ENCODE results near the gene TMEM203. TPM values are rescaled to one million over a fixed set of nuclear protein-coding genes. Genes with fewer than 3 reads are reported as not detected.

The TMEM203 gene
- total RNA-seq, 4 donors from 2014 or later = 29.7 to 47.3 (median 38.4) TPM

DNA sequence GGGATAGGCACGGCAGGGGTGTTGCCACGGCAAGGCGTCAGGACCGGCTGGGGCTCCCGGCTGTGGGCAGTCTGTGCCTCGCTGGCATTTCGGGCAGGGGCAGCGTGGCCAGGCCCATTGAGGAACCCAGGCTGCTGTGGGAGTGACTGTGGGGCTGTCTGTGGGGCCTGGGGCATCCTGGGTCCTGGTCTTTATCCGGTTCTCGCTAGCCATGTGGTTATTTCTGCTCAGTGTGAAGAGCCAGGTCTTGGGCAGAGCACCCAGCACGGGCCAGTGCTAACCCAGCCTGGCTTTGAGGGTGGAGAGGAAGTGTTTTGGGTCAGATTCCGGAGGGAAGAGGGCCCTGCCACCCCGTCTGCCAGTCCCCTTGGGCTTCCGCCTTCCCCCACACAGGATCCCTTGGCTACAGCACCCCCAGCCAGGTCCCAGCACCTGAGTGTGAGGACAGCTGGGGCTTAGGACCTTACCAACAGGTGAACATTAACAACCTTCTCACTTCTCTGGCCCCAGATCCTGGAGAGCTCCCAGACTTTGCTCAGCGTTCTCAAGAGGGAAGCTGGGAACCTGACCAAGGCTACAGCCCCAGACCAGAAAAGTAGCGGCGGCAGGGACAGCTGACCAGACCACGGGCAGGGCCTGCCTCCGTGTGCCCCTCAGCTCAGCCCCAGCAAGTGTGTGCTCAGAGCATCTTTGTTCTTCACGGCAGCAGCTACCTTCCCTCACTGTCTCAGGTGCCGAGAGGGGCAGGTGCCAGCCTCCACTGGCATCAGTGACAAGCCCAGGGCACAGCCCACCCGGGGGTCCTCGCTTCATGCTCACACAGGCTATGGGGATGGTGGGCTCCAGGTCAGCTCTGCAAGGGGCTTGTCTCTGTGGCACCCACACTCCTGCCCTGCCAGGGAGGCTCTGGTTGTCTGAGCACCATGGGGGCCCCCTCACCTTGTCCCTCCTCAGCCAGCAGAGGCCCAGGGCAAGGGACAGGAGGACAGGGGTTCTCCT is 15.9 kb downstream of the TMEM203 start:
- intact Hi-C loops (cut with DNase I) = loop anchor here (5.0 kb wide), 1 partner anchor 38 kb away; the partner anchor contains the start of genes CYSRT1 and RNF224
- Histone ChIP-seq H3K4me3 (replicated peaks in 1 of 3) (peak overlapping the region; percentile 29 to 90 (median 86)), H3K27me3 (no peaks in the 10 kb centered on the region), H3K9me3 (no peaks in the 10 kb centered on the region), H3K36me3 (peaks cover 10 to 17% of the 10 kb centered on the region in 2 donors), H3K4me1 (peaks cover 29 to 33% of the 10 kb centered on the region in 2 donors), H3K27ac (peak overlapping the region; percentile 70 to 88 (median 86))
- no peak for TF ChIP-seq POLR2A (IDR thresholded peaks at IDR 0.05)
- TF ChIP-seq, protein P1, sequence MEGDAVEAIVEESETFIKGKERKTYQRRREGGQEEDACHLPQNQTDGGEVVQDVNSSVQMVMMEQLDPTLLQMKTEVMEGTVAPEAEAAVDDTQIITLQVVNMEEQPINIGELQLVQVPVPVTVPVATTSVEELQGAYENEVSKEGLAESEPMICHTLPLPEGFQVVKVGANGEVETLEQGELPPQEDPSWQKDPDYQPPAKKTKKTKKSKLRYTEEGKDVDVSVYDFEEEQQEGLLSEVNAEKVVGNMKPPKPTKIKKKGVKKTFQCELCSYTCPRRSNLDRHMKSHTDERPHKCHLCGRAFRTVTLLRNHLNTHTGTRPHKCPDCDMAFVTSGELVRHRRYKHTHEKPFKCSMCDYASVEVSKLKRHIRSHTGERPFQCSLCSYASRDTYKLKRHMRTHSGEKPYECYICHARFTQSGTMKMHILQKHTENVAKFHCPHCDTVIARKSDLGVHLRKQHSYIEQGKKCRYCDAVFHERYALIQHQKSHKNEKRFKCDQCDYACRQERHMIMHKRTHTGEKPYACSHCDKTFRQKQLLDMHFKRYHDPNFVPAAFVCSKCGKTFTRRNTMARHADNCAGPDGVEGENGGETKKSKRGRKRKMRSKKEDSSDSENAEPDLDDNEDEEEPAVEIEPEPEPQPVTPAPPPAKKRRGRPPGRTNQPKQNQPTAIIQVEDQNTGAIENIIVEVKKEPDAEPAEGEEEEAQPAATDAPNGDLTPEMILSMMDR (IDR thresholded peaks at IDR 0.05) = no peak
- DNase-seq = no peak
- 37 to 52% methylated on average over 13 to 15 of the region's 23 CpGs for WGBS, 2 donors

DNA sequence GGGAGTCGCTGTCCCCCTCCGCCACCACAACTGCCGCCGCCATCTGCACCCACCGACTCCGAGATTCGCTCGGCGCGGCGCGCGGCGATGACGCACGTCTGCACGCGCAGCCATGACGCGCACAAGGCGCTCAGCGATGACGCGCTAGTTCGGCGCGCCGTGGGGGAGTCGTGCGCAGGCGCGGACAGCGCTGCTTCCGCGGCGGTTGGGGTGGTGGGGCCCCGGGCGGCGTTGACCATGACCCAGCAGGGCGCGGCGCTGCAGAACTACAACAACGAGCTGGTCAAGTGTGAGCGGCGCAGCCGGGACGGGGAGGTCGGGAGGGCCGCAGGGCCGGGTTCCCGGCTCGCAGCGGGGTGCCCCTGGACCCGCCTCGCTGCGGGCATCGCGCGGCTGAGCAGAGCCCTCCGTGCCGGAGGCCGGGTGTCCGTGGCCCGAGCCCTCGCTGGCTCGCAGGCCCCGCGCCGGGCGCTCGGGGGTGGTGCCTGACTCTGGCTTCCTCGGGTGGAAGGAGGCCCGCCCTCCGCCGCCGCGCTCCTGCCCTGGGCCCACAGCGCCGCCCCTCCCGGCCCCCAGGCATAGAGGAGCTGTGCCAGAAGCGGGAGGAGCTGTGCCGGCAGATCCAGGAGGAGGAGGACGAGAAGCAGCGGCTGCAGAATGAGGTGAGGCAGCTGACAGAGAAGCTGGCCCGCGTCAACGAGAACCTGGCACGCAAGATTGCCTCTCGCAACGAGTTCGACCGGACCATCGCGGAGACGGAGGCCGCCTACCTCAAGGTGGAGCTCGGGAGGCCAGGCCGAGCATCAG is 16.8 kb downstream of the TMEM203 start, which contains the start of the genes ANAPC2 and SSNA1:
Gene ANAPC2, minus strand, starts transcription at position 71 of the 807 bp plus-strand sequence. Its CDS starts 28 bp downstream, at position 43.
Gene SSNA1, plus strand, starts transcription at position 187 of the 807 bp plus-strand sequence. Its CDS starts 51 bp downstream, at position 238.
- TF ChIP-seq, protein P1 (IDR thresholded peaks at IDR 0.05) = peak in 2 of 6 experiments; percentile 28 to 53
- peak; percentile 31 to 87 for TF ChIP-seq POLR2A (IDR thresholded peaks at IDR 0.05)
- 0% methylated on average over 15 of the region's 98 CpGs; no CpG with 5 or more reads in 1 of the 2 donors for WGBS, 2 donors
- Histone ChIP-seq H3K4me3 (replicated peaks in 1 of 3) (peak within 1 kb of the TSS; percentile 70 to 90 (median 86)), H3K36me3 (peaks cover 15 to 26% of the 10 kb centered on the region in 2 donors), H3K9me3 (no peaks in the 10 kb centered on the region), H3K4me1 (peaks cover 29 to 30% of the 10 kb centered on the region in 2 donors), H3K27ac (peak within 1 kb of the TSS; percentile 70 to 88 (median 86)), H3K27me3 (no peaks in the 10 kb centered on the region)
- peak; percentile 92 to 93 for DNase-seq
- intact Hi-C loops (cut with DNase I) = loop anchor here (5.0 kb wide), 1 partner anchor 39 kb away; the partner anchor contains the start of genes CYSRT1 and RNF224

DNA sequence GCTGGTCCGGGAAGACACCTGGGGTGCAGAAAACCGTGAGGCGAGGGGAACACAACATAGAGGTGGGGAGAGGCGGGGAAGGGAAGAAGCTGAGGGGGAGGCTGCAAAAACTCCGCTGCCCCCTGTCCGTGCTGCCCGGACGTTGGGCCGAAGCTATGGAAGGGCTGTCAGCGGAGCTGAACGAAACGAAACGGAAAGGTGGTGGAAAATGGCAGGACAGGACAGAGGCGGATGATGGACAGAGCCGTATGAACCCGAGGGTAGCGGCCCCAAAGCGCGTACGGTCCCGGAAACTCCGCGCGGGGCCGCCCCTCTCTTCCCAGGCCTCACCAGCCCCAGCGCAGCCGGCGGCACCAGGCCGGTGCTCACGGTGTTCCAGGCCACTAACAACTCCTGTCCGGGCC is 17.4 kb downstream of the TMEM203 start:
- Histone ChIP-seq H3K9me3 (no peaks in the 10 kb centered on the region), H3K27ac (peak overlapping the region; percentile 70 to 88 (median 86)), H3K4me3 (replicated peaks in 1 of 3) (peak overlapping the region; percentile 70 to 90 (median 86)), H3K36me3 (peaks cover 21 to 32% of the 10 kb centered on the region in 2 donors), H3K4me1 (peaks cover 29 to 30% of the 10 kb centered on the region in 2 donors), H3K27me3 (no peaks in the 10 kb centered on the region)
- intact Hi-C loops (cut with DNase I) = loop anchor here (5.0 kb wide), 1 partner anchor 39 kb away; the partner anchor contains the start of genes CYSRT1 and RNF224
- 1% methylated on average over 24 to 28 of the region's 31 CpGs for WGBS, 2 donors
- DNase-seq = no peak
- TF ChIP-seq, protein P1 (IDR thresholded peaks at IDR 0.05) = no peak
- TF ChIP-seq POLR2A (IDR thresholded peaks at IDR 0.05) = no peak

DNA sequence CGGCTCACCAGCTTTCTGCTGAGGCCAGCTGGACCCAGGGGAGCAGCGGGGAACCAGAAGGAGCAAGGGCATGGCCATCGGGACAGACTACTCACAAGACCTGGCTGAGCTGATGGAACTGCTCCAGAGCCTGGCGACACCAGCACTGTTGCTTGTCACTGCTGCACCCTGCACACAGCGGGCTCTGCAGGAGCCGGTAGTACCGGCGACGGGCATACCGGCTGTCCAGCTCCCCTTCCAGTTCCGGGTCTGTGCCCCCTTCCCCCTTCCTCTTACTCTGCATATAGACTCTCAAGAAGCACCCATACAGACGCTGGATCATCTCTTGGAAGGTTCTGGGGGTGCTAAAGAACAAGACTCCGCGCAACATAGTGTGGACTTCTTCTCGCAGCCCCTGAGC is 18.1 kb downstream of the TMEM203 start:
- Histone ChIP-seq H3K4me3 (replicated peaks in 1 of 3) (peak overlapping the region in 2 of 3 donors; percentile 70 to 90), H3K27ac (no peak overlapping the region), H3K4me1 (peaks cover 29 to 30% of the 10 kb centered on the region in 2 donors), H3K27me3 (no peaks in the 10 kb centered on the region), H3K9me3 (no peaks in the 10 kb centered on the region), H3K36me3 (peaks cover 27 to 39% of the 10 kb centered on the region in 2 donors)
- no peak for DNase-seq
- 77 to 85% methylated on average over 4 to 7 of the region's 15 CpGs for WGBS, 2 donors
- TF ChIP-seq POLR2A (IDR thresholded peaks at IDR 0.05) = no peak
- TF ChIP-seq, protein P1 (IDR thresholded peaks at IDR 0.05) = no peak
- intact Hi-C loops (cut with DNase I) = loop anchor here (5.0 kb wide), 1 partner anchor 40 kb away; the partner anchor contains the start of genes CYSRT1 and RNF224

Measured in thyroid gland (tissue), 4 donors.